Brain microvascular endothelial cell (primary cell): ENCODE measurements around the gene COL10A1.

Source experiments
- DNase-seq: peaks from one replicate; pipeline ENCODE4 v3.0.0-alpha.2; 2020
- H3K27ac ChIP-seq: fragments of 250-450 bp; sonication (Bioruptor Pico); 2 replicates; pipeline ENCODE4 v1.5.1; 2020; ENCODE audit warnings: mild to moderate bottlenecking, moderate library complexity
- H3K27me3 ChIP-seq: fragments of 250-450 bp; sonication (Bioruptor Pico); replicated peaks from 2 replicates; pipeline ENCODE4 v1.5.1; 2020; ENCODE audit warnings: mild to moderate bottlenecking
- H3K36me3 ChIP-seq: fragments of 250-450 bp; sonication (Bioruptor Pico); replicated peaks from 2 replicates; pipeline ENCODE4 v1.5.1; 2020; ENCODE audit warnings: mild to moderate bottlenecking
- H3K4me3 ChIP-seq: 2 replicates; pipeline ENCODE4 v1.5.1; 2011; ENCODE audit warnings: low read depth, mild to moderate bottlenecking, control low read depth, low read length, moderate library complexity
- in situ Hi-C: cut with HindIII; loops from 2 replicates; pipeline ENCODE4 v1.10.0; 2017; ENCODE audit warnings: low sequenced_read_pairs, low pct_ligation_motif_present
- TF ChIP-seq, protein P1 (sequence below): IDR thresholded peaks from 2 replicates; pipeline ENCODE4 v1.5.1; 2011; ENCODE audit warnings: low read depth, mild to moderate bottlenecking, moderate library complexity, low read length, control low read depth, inconsistent platforms; ENCODE audit errors: missing control alignments

The COL10A1 gene

DNA sequence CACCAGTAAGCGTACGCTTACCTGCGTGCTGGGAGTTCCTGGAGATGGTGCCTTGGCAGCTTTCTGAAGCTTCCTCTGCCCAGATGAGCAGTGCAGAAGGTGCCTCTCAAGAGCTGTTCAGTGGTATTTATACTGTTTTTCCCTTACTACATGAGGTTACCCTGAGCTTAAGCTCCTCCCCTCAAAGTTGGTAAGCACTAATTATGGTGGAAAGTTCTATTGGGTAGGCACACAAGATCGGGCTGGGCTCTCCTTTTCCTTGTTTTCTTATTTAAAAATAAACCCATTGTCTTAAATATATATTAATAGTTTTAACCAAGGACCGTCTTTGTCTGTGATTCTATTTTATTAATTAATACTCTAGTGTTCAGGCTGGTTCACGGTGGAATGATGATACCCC lies at the start of gene COL10A1:
Gene COL10A1 (minus strand): TSS at position 101 of the 400 bp plus-strand sequence. CDS start 640 bp downstream, outside the sequence.
- Histone ChIP-seq H3K4me3 (no peak within 1 kb of the TSS), H3K36me3 (no peaks in the 10 kb centered on the region), H3K27me3 (no peaks in the 10 kb centered on the region), H3K27ac (no peak within 1 kb of the TSS)
- in situ Hi-C loops, result no loop called here
- TF ChIP-seq, protein P1, sequence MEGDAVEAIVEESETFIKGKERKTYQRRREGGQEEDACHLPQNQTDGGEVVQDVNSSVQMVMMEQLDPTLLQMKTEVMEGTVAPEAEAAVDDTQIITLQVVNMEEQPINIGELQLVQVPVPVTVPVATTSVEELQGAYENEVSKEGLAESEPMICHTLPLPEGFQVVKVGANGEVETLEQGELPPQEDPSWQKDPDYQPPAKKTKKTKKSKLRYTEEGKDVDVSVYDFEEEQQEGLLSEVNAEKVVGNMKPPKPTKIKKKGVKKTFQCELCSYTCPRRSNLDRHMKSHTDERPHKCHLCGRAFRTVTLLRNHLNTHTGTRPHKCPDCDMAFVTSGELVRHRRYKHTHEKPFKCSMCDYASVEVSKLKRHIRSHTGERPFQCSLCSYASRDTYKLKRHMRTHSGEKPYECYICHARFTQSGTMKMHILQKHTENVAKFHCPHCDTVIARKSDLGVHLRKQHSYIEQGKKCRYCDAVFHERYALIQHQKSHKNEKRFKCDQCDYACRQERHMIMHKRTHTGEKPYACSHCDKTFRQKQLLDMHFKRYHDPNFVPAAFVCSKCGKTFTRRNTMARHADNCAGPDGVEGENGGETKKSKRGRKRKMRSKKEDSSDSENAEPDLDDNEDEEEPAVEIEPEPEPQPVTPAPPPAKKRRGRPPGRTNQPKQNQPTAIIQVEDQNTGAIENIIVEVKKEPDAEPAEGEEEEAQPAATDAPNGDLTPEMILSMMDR, result no peak
- DNase-seq, result no peak

DNA sequence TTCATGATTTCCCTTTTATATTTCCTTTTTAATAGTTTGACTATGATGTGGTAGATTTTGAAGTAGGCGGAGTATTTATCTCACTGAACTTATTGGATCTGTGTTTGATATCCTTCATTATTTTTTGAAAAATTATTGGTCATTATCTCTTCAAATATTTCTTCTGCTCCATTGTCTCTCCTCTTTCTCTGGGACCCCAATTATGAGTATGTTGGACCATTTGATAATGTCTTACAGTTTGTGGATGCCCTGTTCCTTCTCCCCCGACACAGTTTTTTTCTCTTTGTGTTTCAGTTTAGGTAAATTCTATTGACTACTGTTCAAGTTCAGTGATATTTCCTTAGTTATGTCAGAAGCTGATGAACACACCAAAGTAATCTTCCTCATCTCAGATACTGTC lies 49.4 kb upstream of the COL10A1 start:
- TF ChIP-seq, protein P1, result no peak
- no peak for DNase-seq
- in situ Hi-C loops, result no loop called here
- Histone ChIP-seq H3K36me3 (no peaks in the 10 kb centered on the region), H3K4me3 (no peak overlapping the region), H3K27ac (no peak overlapping the region), H3K27me3 (no peaks in the 10 kb centered on the region)

DNA sequence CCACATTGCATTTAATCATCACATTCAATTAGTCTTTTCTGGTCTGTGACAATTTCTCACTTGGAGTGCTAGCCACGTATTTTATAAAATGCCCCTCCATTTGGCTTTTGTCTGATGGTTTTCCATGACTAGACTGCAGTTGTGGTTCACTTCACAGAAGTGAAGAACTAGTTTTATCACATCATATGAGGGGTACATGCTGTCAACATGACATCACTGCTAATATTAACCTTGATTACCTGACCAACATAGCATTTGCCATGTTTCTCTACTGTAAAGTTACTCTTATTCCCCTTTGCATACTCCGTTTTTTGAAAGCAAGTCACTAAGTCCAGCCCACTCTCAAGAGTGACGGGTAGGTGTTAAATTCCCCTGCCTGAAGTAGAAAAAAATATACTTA lies 48.0 kb upstream of the COL10A1 start:
- no peak overlapping the region for H3K27ac ChIP-seq

DNA sequence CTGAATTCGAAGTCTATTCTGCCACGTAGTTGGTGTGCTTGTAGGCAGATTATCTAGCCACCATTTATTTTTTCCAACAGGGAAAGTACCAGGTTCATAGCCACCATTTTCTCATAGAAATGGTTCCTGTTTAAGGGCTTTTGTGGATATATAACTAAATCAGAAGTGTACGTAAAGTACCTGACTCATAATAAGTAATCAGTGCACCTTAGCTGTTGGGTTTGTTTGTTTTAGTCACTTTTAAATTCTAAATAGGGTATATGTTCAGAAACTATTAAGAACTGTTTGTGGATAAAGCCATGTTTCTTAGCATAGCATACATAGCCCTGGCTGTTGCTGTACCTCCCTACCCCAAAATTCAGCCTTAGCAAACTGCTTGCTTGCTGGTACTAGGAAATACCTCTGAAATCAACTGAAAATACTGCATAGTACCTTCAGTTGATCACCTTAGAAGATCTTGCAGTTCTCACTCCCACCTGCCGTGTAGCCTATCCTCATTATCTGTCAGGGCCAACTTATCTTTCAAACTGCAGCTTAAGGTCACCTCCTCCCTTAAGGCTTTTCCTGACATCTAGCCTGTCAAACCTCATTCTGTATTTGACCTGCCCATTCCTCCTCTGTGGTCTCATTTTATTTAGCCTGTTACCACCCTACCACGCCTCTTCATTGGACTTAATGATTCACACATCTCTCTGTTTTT lies 44.6 kb upstream of the COL10A1 start:
- H3K27ac ChIP-seq, result no peak overlapping the region
- no peak overlapping the region for H3K4me3 ChIP-seq
- no peaks in the 10 kb centered on the region for H3K36me3 ChIP-seq
- no peak for DNase-seq
- TF ChIP-seq, protein P1, result no peak
- in situ Hi-C loops, result no loop called here
- no peaks in the 10 kb centered on the region for H3K27me3 ChIP-seq

More for the DNA sequence above, 48.0 kb upstream of the COL10A1 start:
- no peak for DNase-seq
- Histone ChIP-seq H3K36me3 (no peaks in the 10 kb centered on the region), H3K27me3 (no peaks in the 10 kb centered on the region), H3K4me3 (no peak overlapping the region)
- TF ChIP-seq, protein P1, result no peak
- in situ Hi-C loops, result no loop called here

DNA sequence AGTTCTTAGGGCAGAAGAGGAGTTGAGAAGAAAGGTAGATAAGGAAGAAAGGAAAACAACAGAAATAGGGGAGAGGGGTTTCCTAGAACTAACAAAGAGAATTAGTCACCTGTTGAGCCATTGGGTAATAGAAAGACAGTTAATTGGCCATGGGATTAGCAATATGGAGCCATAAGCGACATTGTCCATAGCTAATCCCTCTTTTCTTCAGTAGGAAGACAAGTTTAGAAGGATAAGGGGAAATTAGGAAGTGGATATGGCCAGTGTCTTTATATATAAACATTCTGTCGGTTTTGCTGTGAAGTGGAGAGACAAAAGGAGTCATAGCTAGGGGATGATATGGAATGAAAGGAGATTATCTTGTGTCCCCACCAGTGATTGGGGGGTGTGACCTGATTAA lies 43.9 kb upstream of the COL10A1 start:
- H3K36me3 ChIP-seq, result no peaks in the 10 kb centered on the region
- in situ Hi-C loops, result no loop called here
- no peaks in the 10 kb centered on the region for H3K27me3 ChIP-seq
- DNase-seq, result no peak
- H3K27ac ChIP-seq, result no peak overlapping the region
- TF ChIP-seq, protein P1, result no peak
- H3K4me3 ChIP-seq, result no peak overlapping the region

DNA sequence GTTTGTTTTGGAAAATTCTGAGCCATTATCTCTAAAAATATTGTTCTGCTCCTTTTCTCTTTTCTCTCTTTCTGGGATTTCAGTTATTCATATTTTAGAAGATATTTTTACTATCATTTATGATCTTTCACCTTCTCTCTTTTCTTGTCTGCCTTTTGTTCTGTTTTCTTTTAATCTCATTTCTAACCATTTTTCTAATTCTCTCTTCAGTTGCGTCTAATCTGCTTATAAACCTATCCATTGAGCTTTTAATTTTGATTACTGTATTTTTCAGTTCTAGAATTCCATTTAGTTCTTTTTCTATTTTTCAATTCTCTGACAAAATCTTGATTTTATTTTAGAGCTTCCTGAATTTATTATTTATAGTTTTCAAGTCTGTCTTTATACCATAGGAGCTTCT lies 42.2 kb upstream of the COL10A1 start:
- no peak overlapping the region for H3K4me3 ChIP-seq
- no peaks in the 10 kb centered on the region for H3K27me3 ChIP-seq
- TF ChIP-seq, protein P1, result no peak
- H3K36me3 ChIP-seq, result no peaks in the 10 kb centered on the region
- in situ Hi-C loops, result no loop called here
- no peak for DNase-seq
- no peak overlapping the region for H3K27ac ChIP-seq
